HEK293 (cell line): ENCODE results near the gene ARHGAP25.

Experiments used
- BCL11A ChIP-seq: fragments of 450-650 bp; formaldehyde crosslinking; IDR thresholded peaks from 2 replicates; pipeline ENCODE4 v1.5.1; 2016; ENCODE audit warnings: low read depth, missing biosample characterization, missing genetic modification characterization
- KLF10 ChIP-seq: fragments of 450-650 bp; IDR thresholded peaks from 2 replicates; pipeline ENCODE4 v1.5.1; 2018; ENCODE audit warnings: missing biosample characterization, mild to moderate bottlenecking, missing genetic modification characterization
- KLF16 ChIP-seq: fragments of 450-650 bp; formaldehyde crosslinking; IDR thresholded peaks from 2 replicates; pipeline ENCODE4 v1.5.1; 2017; ENCODE audit warnings: missing biosample characterization, missing genetic modification characterization
- KLF9 ChIP-seq: fragments of 450-650 bp; formaldehyde crosslinking; IDR thresholded peaks from 2 replicates; pipeline ENCODE4 v1.5.1; 2016; ENCODE audit warnings: missing biosample characterization, missing genetic modification characterization, low read depth
- ZNF114 ChIP-seq: fragments of 450-650 bp; formaldehyde crosslinking; IDR thresholded peaks from 2 replicates; pipeline ENCODE4 v1.5.0; 2017; ENCODE audit warnings: missing biosample characterization, missing genetic modification characterization
- ZNF132 ChIP-seq: fragments of 450-650 bp; formaldehyde crosslinking; IDR thresholded peaks from 2 replicates; pipeline ENCODE4 v1.5.1; 2017; ENCODE audit warnings: missing biosample characterization, missing genetic modification characterization, borderline replicate concordance
- ZNF175 ChIP-seq: fragments of 450-650 bp; formaldehyde crosslinking; IDR thresholded peaks from 2 replicates; pipeline ENCODE4 v1.5.1; 2016; ENCODE audit warnings: missing biosample characterization, missing genetic modification characterization
- ZNF292 ChIP-seq: fragments of 450-650 bp; formaldehyde crosslinking; IDR thresholded peaks from 2 replicates; pipeline ENCODE4 v1.5.1; 2016; ENCODE audit warnings: low read depth, missing biosample characterization, missing genetic modification characterization, borderline replicate concordance
- ZNF335 ChIP-seq: fragments of 450-650 bp; formaldehyde crosslinking; conservative IDR thresholded peaks from 2 replicates; pipeline ENCODE4 v1.5.1; 2016; ENCODE audit warnings: missing biosample characterization, missing genetic modification characterization
- ZNF513 ChIP-seq: fragments of 450-650 bp; IDR thresholded peaks from 2 replicates; pipeline ENCODE4 v1.5.1; 2018; ENCODE audit warnings: missing biosample characterization, missing genetic modification characterization
- ZNF692 ChIP-seq: fragments of 450-650 bp; formaldehyde crosslinking; IDR thresholded peaks from 2 replicates; pipeline ENCODE4 v1.5.1; 2016; ENCODE audit warnings: missing biosample characterization, missing genetic modification characterization
- ZSCAN30 ChIP-seq: fragments of 450-650 bp; IDR thresholded peaks from 2 replicates; pipeline ENCODE4 v1.5.1; 2018; ENCODE audit warnings: missing biosample characterization, mild to moderate bottlenecking, missing genetic modification characterization, moderate library complexity
- TF ChIP-seq, protein P1 (sequence below): fragments of 450-650 bp; formaldehyde crosslinking; IDR thresholded peaks from 2 replicates; pipeline ENCODE4 v1.5.1; 2016; ENCODE audit warnings: missing biosample characterization, missing genetic modification characterization
- TF ChIP-seq, protein P2 (sequence below): fragments of 450-650 bp; formaldehyde crosslinking; IDR thresholded peaks from 2 replicates; pipeline ENCODE4 v1.5.1; 2016; ENCODE audit warnings: missing biosample characterization, missing genetic modification characterization

DNA sequence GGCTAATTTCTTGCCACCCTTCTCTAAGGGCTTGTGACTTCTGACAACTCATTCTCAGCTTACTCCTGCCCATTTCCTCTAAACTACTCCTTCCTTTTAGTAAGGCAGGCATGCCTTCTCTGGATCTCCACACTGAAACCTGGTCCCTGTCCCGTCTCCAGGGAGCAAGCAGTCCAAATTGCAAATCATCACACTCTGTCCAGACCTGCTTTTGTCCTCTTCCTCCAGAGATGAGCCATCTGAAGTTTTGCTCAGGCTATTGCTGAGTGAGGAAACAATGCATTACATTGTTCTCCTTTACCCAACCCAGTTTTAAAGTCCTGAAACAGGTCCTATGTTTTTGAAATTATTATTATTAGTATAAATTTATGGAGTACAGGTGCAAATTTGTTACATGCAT lies 57.3 kb downstream of the ARHGAP25 start:
- TF ChIP-seq KLF10 (tag by site-specific recombination): no peak
- TF ChIP-seq, protein P1, sequence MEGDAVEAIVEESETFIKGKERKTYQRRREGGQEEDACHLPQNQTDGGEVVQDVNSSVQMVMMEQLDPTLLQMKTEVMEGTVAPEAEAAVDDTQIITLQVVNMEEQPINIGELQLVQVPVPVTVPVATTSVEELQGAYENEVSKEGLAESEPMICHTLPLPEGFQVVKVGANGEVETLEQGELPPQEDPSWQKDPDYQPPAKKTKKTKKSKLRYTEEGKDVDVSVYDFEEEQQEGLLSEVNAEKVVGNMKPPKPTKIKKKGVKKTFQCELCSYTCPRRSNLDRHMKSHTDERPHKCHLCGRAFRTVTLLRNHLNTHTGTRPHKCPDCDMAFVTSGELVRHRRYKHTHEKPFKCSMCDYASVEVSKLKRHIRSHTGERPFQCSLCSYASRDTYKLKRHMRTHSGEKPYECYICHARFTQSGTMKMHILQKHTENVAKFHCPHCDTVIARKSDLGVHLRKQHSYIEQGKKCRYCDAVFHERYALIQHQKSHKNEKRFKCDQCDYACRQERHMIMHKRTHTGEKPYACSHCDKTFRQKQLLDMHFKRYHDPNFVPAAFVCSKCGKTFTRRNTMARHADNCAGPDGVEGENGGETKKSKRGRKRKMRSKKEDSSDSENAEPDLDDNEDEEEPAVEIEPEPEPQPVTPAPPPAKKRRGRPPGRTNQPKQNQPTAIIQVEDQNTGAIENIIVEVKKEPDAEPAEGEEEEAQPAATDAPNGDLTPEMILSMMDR (tag by site-specific recombination): no peak
- no peak for TF ChIP-seq ZNF175 (tag by site-specific recombination)
- no peak for TF ChIP-seq KLF16 (tag by site-specific recombination)
- TF ChIP-seq ZNF335 (tag by site-specific recombination): no peak
- no peak for TF ChIP-seq ZNF114 (tag by site-specific recombination)
- TF ChIP-seq ZNF513 (tag by site-specific recombination): no peak
- TF ChIP-seq ZNF692 (tag by site-specific recombination): no peak
- TF ChIP-seq, protein P2, sequence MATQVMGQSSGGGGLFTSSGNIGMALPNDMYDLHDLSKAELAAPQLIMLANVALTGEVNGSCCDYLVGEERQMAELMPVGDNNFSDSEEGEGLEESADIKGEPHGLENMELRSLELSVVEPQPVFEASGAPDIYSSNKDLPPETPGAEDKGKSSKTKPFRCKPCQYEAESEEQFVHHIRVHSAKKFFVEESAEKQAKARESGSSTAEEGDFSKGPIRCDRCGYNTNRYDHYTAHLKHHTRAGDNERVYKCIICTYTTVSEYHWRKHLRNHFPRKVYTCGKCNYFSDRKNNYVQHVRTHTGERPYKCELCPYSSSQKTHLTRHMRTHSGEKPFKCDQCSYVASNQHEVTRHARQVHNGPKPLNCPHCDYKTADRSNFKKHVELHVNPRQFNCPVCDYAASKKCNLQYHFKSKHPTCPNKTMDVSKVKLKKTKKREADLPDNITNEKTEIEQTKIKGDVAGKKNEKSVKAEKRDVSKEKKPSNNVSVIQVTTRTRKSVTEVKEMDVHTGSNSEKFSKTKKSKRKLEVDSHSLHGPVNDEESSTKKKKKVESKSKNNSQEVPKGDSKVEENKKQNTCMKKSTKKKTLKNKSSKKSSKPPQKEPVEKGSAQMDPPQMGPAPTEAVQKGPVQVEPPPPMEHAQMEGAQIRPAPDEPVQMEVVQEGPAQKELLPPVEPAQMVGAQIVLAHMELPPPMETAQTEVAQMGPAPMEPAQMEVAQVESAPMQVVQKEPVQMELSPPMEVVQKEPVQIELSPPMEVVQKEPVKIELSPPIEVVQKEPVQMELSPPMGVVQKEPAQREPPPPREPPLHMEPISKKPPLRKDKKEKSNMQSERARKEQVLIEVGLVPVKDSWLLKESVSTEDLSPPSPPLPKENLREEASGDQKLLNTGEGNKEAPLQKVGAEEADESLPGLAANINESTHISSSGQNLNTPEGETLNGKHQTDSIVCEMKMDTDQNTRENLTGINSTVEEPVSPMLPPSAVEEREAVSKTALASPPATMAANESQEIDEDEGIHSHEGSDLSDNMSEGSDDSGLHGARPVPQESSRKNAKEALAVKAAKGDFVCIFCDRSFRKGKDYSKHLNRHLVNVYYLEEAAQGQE (tag by site-specific recombination): no peak
- TF ChIP-seq ZNF292: no peak
- TF ChIP-seq BCL11A (tag by site-specific recombination): no peak
- no peak for TF ChIP-seq ZNF132
- no peak for TF ChIP-seq KLF9 (tag by site-specific recombination)
- TF ChIP-seq ZSCAN30 (tag by site-specific recombination): no peak
